Pancreas (tissue), 10 donors: ENCODE data around the gene GAN. TPM values are rescaled to one million over a fixed set of nuclear protein-coding genes. Genes with fewer than 3 reads are reported as not detected.

Source experiments
- ATAC-seq, 4 donors: fragments of 200-7000 bp; cut with Tn5 transposase; one replicate each; pipeline versions ENCODE4 v1.8.0 to v1.9.1; 2020; ENCODE audit warnings: mild to moderate bottlenecking in 4 of 4, moderate library complexity in 4 of 4
- DNase-seq, 6 donors: peaks; one replicate each; pipeline ENCODE4 v3.0.0-alpha.2; 2020
- FAIRE-seq: peaks from 2 replicates; lab custom pipeline; 2012; peaks lifted over from hg19 to GRCh38; lab: Jason Lieb, UNC
- H3K27ac ChIP-seq, 4 donors: fragments of 200-600 bp; sonication (generic); 1 replicate in 3 of 4; 2 replicates in 1 of 4; pipeline versions ENCODE4 v1.5.0 to v1.8.0; 2020
- H3K27me3 ChIP-seq, 4 donors: fragments of 200-600 bp; one replicate each; pipeline ENCODE4 v1.8.0; 2021
- H3K36me3 ChIP-seq, 3 donors: fragments of 200-600 bp; sonication (generic) in 1 of 3; one replicate each; pipeline versions ENCODE4 v1.5.0 to v1.8.0; 2020 to 2021
- H3K4me1 ChIP-seq, 3 donors: fragments of 200-600 bp; one replicate each; pipeline ENCODE4 v1.8.0; 2021
- H3K4me3 ChIP-seq, 4 donors: fragments of 200-600 bp; sonication (generic) in 2 of 4; one replicate each; pipeline versions ENCODE4 v1.5.0 to v1.8.0; 2020 to 2021
- H3K9me3 ChIP-seq, 4 donors: fragments of 200-600 bp; one replicate each; pipeline ENCODE4 v1.8.0; 2021
- CTCF ChIP-seq, 4 donors: fragments of 200-600 bp; sonication (generic) in 3 of 4; IDR thresholded peaks; one replicate each; pipeline versions ENCODE4 v1.5.0 to v1.8.0; 2021; ENCODE audit warnings: antibody characterized with exemption in 4 of 4
- WGBS, 2 donors: extraction: QIAGEN DNeasy Blood & Tissue Kit; methylation state at CpG; one replicate each; pipeline ENCODE4 v1.1.7; 2013; 5-methylcytosine and 5-hydroxymethylcytosine counted together
- intact Hi-C, 3 donors: fragments of 100-400 bp; cut with DNase I; formaldehyde crosslinking; loops; one replicate each; pipeline versions ENCODE4 v1.11.1 to v1.14.2; 2022
- polyA plus RNA-seq, 2 donors: library from polyadenylated mRNA; stranded (reverse); fragments of 200-250 nt; gene quantifications; one replicate each; pipeline ENCODE4 v1.2.3, GENCODE V29; 2013
- total RNA-seq, 6 donors: library from RNA; stranded (reverse); fragmentation: NEBNext Ultra II Directional in 4 of 6; extraction: Animal tissue kit (Norgen Biotek cat#: 25700) in 4 of 6; gene quantifications; one replicate each; pipeline versions ENCODE4 v1.2.1 to v1.2.4, GENCODE V29; 2021 to 2023
- donor health status: healthy with polysubstance abuse.
- donor health status: DM: no; HTN: no; CAD: no; lungs with moderate emphysema.
- donor health status: DM: no; HTN: no; CAD: no.
- donor health status: control.
- donor health status: control.
- donor health status: Bipolar disorder and iron deficiency.
- donor health status: DM: yes; HTN: yes; CAD: no.
- donor health status: DM: no; HTN: no; CAD: no.
- donor health status: DM: no; HTN: no; CAD: no.
- donor health status: DM: yes; HTN: yes; CAD: no.

Gene GAN
- total and polyA plus RNA-seq, 8 donors = 0.68 to 4.8 (median 3.8) TPM

GRCh38 chr16:81347425-81347824 is 32.7 kb downstream of the GAN start:
- no peak for TF ChIP-seq CTCF (IDR thresholded peaks at IDR 0.05)
- Histone ChIP-seq H3K36me3 (no peaks in the 10 kb centered on the region), H3K4me1 (no peaks in the 10 kb centered on the region), H3K27me3 (no peaks in the 10 kb centered on the region), H3K4me3 (no peak overlapping the region), H3K27ac (no peak overlapping the region), H3K9me3 (peaks cover 0 to 5% (median 0%) of the 10 kb centered on the region in 4 donors)
- intact Hi-C loops = no loop called here
- FAIRE-seq = no peak
- ATAC-seq = no peak
- DNase-seq = no peak
- 91 to 100% methylated on average over 1 of the region's 1 CpG for WGBS, 2 donors

- Histone ChIP-seq H3K4me1 (no peaks in the 10 kb centered on the region), H3K27ac (no peak overlapping the region), H3K27me3 (no peaks in the 10 kb centered on the region), H3K36me3 (no peaks in the 10 kb centered on the region), H3K9me3 (peaks cover 0 to 5% (median 0%) of the 10 kb centered on the region in 4 donors), H3K4me3 (no peak overlapping the region)
- ATAC-seq = no peak
- no peak for DNase-seq
- intact Hi-C loops = no loop called here
- FAIRE-seq = peak; percentile 53
- no peak for TF ChIP-seq CTCF (IDR thresholded peaks at IDR 0.05)
- 83 to 85% methylated on average over 4 of the region's 4 CpGs for WGBS, 2 donors
These were observed 35.0 kb downstream of the GAN start for GRCh38 chr16:81349608-81350305.

- Histone ChIP-seq H3K4me3 (no peak overlapping the region), H3K36me3 (no peaks in the 10 kb centered on the region), H3K9me3 (peaks cover 0 to 5% (median 0%) of the 10 kb centered on the region in 4 donors), H3K4me1 (no peaks in the 10 kb centered on the region), H3K27ac (no peak overlapping the region), H3K27me3 (no peaks in the 10 kb centered on the region)
- TF ChIP-seq CTCF (IDR thresholded peaks at IDR 0.05) = no peak
- 98 to 99% methylated on average over 4 of the region's 4 CpGs for WGBS, 2 donors
- DNase-seq = no peak
- ATAC-seq = no peak
- FAIRE-seq = no peak
- intact Hi-C loops = no loop called here
These were observed 35.5 kb downstream of the GAN start for GRCh38 chr16:81350306-81350615.

GRCh38 chr16:81353895-81354294 is 39.1 kb downstream of the GAN start:
- WGBS, 2 donors = 85 to 93% methylated on average over 3 of the region's 3 CpGs
- DNase-seq = no peak
- intact Hi-C loops = no loop called here

More at GRCh38 chr16:81353895-81354294, 39.1 kb downstream of the GAN start:
- no peak for FAIRE-seq
- Histone ChIP-seq H3K4me3 (no peak overlapping the region), H3K27me3 (no peaks in the 10 kb centered on the region), H3K9me3 (no peaks in the 10 kb centered on the region), H3K4me1 (no peaks in the 10 kb centered on the region), H3K27ac (no peak overlapping the region), H3K36me3 (no peaks in the 10 kb centered on the region)
- TF ChIP-seq CTCF (IDR thresholded peaks at IDR 0.05) = no peak
- ATAC-seq = no peak
